HG02610 (cell line): ENCODE results near the gene PCDH18.
"Not testable (repeated sequence)": the region's sequence is repeated elsewhere in the genome, so short reads cannot be mapped to it uniquely, and the experiment has no call there.

Experiments
- ATAC-seq: cut with Tn5 transposase; IDR thresholded peaks from one replicate; pipeline ENCODE4 v1.9.1; 2021; ENCODE audit warnings: mild to moderate bottlenecking, moderate library complexity; ENCODE audit not compliant: unreplicated experiment

The PCDH18 gene

GRCh38 chr4:137531986-137532868, at the start of gene PCDH18:
Gene PCDH18, minus strand, starts transcription at chr4:137532494. Its CDS starts 406 bp downstream, at chr4:137532088.
- peak; percentile 66 for ATAC-seq

- no peak for ATAC-seq
These were observed 44.2 kb upstream of the PCDH18 start for GRCh38 chr4:137576446-137576845.

GRCh38 chr4:137572647-137573046, 40.4 kb upstream of the PCDH18 start:
- no peak for ATAC-seq

GRCh38 chr4:137572163-137572562, 39.9 kb upstream of the PCDH18 start:
- no peak for ATAC-seq

- ATAC-seq = no peak
These were observed 27.5 kb upstream of the PCDH18 start for GRCh38 chr4:137559801-137560200.

GRCh38 chr4:137558951-137559350, 26.7 kb upstream of the PCDH18 start:
- no peak for ATAC-seq

GRCh38 chr4:137545461-137545861, 13.2 kb upstream of the PCDH18 start:
- no peak for ATAC-seq

- no peak for ATAC-seq
These were observed 11.4 kb upstream of the PCDH18 start for GRCh38 chr4:137543648-137544047.

GRCh38 chr4:137543198-137543597, 10.9 kb upstream of the PCDH18 start:
- ATAC-seq = no peak

GRCh38 chr4:137541876-137542646, 9.8 kb upstream of the PCDH18 start:
- no peak for ATAC-seq

- no peak for ATAC-seq
These were observed 8.9 kb upstream of the PCDH18 start for GRCh38 chr4:137541181-137541580.

- ATAC-seq = no peak
These were observed 8.1 kb upstream of the PCDH18 start for GRCh38 chr4:137540356-137540755.

- no peak for ATAC-seq
These were observed 6.2 kb upstream of the PCDH18 start for GRCh38 chr4:137538526-137538925.

GRCh38 chr4:137537807-137538206, 5.5 kb upstream of the PCDH18 start:
- ATAC-seq = not testable (repeated sequence)

GRCh38 chr4:137536789-137537561, 4.7 kb upstream of the PCDH18 start:
- no peak for ATAC-seq

- no peak for ATAC-seq
These were observed 3.4 kb upstream of the PCDH18 start for GRCh38 chr4:137535718-137536117.

- no peak for ATAC-seq
These were observed 2.2 kb upstream of the PCDH18 start for GRCh38 chr4:137534516-137534915.

GRCh38 chr4:137533855-137534254, 1.6 kb upstream of the PCDH18 start:
- ATAC-seq = no peak

GRCh38 chr4:137532869-137533236, 559 bp upstream of the PCDH18 start:
- peak; percentile 30 for ATAC-seq

- ATAC-seq = no peak
These were observed 917 bp downstream of the PCDH18 start for GRCh38 chr4:137531168-137531985.
